HG02870 (cell line): ENCODE results near the gene S100A9.
"Not testable (repeated sequence)": the region's sequence is repeated elsewhere in the genome, so short reads cannot be mapped to it uniquely, and the experiment has no call there.

Experiments used
- ATAC-seq: cut with Tn5 transposase; IDR thresholded peaks from one replicate; pipeline ENCODE4 v1.9.1; 2021; ENCODE audit warnings: mild to moderate bottlenecking, moderate library complexity; ENCODE audit not compliant: unreplicated experiment

S100A9 gene

DNA sequence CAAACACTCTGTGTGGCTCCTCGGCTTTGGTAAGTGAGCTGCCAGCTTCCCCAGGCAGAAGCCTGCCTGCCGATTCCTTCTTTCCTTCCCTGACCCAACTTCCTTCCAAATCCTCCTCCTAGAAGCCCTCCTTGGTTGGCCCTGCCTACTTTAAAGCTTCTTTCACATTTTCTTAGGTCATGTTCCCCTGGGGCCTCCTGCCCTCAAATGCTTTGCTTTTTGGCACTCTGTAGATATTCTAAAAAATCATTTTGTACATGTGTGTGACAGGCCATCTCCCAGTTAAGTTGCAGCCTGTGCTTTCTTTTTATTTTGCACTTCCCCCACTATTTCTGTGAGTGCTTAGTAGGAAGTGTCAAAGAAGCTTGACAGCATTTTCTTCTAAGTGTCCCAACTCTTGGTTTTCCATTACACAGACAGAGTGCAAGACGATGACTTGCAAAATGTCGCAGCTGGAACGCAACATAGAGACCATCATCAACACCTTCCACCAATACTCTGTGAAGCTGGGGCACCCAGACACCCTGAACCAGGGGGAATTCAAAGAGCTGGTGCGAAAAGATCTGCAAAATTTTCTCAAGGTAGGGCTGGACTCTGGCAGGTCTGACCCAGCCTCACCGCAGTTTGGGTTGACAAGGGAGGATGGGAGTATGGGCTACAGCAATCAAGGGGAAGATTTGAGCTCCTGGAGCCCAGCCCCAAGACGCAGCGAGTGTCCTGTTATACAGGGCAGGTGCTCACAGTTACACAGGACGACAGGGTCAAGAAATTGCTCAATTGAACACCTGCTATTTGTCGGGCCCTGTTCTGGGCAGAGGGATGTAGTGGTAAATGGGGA, at the start of gene S100A9:
S100A9 (plus strand) TSS at position 2 of the 838 bp plus-strand sequence; CDS start at position 432, 430 bp downstream.
- ATAC-seq = no peak

DNA sequence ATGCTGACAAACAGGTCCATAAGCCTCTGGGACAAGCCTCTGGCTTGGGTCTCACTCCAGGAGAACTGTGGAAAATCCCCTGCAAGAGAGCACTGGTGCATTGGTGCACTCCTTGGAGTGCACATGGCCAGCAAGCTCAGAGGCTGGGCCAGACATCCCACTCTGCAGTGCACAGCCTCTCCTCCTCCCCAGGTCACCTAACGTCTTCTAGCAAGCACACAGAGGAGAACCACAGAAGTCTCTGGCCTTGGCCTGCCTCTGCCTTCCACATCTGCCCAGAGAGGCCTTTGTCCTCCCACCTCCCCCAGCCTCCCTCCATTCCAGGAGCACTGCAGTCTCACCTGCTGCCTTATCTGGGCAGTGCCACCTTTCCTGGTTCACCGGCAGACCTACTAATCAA, 49.1 kb upstream of the S100A9 start:
- ATAC-seq = no peak

DNA sequence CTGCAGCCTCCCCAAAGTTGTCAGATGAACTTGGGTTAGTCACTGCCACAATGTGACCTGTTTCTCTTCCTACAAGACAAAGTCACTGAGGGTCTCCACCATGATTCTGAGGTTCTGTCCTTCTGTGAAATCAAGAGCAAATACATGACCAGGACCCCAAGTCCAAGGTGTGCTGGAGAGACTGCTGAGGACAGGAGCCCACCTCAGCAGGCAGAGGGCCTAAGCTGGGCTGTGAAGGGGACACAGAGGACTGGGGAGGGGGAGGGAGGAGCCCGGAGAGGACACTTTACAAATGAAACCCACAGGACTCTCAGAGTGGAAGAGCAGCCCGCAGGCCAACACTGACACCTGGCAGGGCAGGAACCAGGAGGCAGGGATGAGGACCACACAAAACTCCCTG, 48.2 kb upstream of the S100A9 start:
- ATAC-seq = no peak

DNA sequence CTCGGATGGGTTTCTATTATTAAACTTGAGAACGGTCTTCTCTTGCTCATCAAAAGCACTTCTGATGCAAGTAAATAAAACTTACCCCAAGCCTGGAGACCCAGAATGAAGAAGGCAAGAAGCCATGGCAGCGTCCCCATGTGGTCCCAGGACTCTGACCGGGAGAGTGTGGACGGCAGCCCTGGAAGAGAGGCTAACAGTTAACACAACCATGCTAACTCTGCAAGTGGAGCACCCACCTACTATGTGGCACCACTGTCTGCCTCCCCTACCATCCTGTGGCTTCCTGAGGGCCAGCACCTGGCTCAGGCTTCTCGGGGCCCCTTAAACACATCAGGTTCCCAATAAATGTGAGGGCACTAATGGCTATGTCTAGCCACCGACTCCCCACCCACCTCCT, 47.1 kb upstream of the S100A9 start:
- no peak for ATAC-seq

DNA sequence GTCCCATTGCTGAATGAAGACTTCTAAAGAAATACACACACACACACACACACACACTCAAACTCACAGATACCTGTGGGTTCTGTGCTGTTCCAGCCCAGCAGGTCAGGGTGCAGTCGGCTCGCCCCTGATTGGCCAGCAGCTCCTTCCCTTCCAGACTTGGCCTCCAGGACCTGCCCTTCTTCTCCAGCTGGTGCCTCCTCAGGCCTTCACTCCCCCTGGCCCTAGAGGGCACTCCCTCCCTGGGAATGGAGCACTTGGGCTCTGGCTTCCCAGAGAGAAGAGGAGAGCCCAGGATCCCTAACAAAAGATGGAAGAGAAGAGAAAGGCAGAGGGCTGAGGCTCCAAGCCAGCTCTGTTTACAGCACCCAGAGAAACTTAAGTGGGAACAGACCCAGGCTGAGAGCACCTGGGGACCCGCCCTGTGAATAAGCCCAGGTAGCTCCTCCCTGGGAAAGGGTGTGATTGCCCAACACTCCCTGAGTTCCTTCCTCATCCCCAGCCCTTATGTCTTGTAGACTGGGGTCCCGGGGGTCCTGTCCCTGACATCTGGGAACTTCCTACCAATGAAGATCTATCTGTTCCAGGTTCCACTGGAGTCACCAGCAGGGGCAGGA, 45.0 kb upstream of the S100A9 start, which contains the start of gene PGLYRP3:
PGLYRP3 (minus strand) TSS at position 383 of the 617 bp plus-strand sequence. CDS start 2,287 bp downstream, outside the sequence.
- no peak for ATAC-seq

DNA sequence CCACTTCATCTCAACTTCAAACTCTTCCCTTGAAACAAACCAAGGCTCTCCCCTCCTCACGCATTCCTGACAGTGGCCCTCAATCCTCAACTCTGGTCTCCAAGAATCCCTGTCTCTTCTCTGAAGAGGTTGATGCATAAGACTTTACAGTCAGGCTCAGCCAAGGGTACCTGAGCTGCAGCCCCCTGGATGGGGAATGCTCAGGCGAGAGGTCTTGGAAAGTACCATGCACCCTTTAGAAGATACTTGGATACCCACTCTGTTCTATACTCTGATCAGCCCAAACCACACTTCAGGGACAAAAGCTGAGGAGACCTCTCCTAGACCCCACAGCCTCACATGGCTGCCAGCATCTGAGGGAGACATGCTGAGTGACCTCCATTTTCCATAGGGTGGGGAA, 44.4 kb upstream of the S100A9 start:
- ATAC-seq = no peak

DNA sequence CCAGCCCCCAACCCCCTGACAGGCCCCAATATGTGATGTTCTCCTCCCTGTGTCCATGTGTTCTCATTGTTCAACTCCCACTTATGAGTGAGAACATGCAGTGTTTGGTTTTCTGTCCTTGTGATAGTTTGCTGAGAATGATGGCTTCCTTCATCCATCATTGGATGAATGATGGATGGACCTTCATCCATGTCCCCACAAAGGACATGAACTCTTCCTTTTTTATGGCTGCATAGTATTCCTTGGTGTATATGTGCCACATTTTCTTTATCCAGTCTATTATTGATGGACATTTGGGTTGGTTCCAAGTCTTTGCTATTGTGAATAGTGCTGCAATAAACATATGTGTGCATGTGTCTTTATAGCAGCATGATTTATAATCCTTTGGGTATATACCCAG, 43.3 kb upstream of the S100A9 start:
- not testable (repeated sequence) for ATAC-seq

DNA sequence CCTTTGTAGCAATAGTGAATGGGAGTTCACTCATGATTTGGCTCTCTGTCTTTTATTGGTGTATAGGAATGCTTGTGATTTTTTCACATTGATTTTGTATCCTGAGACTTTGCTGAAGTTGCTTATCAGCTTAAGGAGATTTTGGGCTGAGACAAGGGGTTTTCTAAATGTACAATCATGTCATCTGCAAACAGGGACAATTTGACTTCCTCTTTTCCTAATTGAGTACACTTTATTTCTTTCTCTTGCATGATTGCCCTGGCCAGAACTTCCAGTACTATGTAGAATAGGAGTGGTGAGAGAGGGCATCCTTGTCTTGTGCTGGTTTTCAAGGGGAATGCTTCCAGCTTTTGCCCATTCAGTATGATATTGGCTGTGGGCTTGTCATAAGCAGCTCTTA, 41.6 kb upstream of the S100A9 start:
- not testable (repeated sequence) for ATAC-seq

DNA sequence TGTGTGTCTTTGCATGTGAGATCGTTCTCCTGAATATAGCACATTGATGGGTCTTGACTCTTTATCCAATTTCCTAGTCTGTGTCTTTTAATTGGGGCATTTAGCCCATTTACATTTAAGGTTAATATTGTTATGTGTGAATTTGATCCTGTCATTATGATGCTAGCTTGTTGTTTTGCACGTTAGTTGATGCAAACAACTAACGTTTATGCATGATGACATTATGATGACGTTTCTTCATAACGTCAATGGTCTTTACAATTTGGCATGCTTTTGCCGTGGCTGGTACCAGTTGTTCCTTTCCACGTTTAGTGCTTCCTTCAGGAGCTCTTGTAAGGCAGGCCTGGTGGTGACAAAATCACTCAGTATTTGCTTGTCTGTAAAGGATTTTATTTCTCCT, 39.5 kb upstream of the S100A9 start:
- ATAC-seq = not testable (repeated sequence)

DNA sequence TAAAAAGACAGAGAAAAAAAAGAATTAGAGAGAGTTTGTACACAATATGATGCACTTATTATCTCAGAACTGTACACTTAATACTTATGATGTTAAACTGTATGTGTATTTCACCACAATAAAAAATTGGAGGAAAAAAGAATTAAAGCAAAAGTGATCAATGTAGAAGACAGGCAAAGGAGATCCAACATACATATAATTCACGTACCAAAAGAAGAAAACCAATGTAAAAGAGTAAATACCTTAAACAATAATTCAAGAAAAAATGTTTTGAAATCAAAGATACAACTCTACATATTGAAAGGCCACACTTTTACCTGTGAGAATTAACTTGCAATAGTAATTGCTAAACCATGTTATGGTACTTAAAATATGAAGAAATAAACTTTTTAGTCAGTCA, 35.1 kb upstream of the S100A9 start:
- no peak for ATAC-seq

DNA sequence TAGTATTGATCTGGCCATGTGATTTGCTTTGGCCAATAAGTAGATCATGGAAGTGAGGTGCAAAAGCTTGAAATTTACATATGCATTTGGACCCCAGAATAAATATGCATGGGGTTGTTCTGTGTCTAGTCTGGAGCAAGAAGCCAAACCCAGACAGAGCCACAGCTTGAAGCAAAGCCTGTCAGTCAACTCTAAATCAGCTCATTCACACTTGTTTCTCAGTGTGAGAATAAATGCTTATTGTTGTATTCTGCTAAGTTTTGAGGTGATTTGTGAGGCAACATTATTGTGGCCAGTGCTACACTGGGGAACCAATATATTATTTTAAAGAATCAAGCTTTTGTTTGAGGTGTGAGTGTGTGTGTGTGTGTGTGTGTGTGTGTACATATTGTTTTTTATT, 32.7 kb upstream of the S100A9 start:
- ATAC-seq = no peak

DNA sequence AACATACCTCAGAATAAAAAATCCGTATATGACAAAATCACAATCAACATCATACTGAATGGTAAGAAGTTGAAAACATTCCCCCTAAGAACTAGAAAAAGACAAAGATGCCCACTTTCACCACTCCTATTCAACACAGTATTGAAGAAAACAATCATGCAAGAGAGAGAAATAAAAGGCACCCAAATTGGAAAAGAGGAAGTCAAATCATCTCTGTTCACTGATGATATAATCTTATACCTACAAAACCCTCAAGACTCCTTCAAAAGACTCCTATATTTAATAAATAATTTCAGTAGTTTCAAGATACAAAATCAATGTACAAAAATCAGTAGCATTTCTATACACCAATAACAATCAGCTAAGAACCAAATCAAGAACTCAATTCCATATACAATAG, 23.8 kb upstream of the S100A9 start:
- no peak for ATAC-seq

DNA sequence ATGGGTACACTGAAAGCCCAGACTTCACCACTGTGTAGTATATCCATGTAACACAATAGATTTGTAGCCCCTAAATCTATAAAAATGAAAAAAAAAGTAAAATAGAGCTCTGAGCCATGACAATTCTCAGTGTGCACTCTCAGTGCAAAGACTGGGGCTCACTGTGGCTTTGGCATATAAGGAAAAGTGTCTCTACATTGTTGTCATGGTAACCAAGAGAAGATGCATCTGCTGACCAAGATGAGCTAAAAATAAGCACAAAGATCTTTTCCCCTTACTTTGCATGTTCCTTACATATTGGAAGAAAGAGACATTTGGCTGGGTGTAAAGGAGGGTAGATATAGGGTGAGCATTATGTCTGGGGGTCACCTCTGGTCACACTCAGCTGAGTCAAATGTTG, 21.0 kb upstream of the S100A9 start:
- ATAC-seq = no peak

DNA sequence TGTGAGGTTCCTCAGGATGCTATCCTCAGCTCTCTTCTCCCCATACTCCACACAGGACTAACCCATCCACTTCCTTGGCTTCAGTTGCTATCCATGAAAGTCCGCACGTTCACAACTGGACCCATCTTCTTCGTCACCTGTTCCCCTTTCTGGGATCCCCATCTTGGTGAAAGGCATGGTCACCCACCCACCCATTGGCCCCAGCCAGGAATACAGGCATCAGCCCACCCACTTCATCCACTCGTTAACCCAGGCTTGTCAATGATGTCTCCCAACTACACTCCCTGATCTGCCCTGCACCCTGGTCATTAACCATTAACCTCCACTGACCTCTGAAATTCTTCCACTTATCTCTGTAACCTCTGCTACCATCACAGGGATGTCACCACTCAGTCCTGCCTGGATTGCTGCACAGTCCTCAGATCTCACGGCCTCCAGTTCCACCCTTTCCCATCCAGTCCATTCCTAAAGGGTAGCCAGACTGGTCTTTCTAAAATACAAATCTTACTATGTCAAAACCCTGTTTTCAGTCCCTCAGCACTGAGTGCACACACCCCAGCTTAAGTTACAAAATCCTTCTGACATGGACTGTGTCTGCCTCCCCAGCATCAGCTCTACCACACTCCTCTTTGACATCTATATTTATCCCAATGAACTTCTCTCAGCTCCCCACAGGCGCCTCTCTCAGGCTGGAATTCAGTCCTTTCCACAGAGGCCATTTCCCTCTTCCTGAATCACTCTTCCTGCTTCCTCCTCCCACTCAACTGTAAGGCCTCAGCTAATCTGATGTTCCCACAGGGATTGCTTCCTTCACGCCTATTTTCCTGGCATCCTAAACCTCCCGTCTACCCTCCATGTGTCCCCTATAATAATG, 19.4 kb upstream of the S100A9 start:
- ATAC-seq = no peak

DNA sequence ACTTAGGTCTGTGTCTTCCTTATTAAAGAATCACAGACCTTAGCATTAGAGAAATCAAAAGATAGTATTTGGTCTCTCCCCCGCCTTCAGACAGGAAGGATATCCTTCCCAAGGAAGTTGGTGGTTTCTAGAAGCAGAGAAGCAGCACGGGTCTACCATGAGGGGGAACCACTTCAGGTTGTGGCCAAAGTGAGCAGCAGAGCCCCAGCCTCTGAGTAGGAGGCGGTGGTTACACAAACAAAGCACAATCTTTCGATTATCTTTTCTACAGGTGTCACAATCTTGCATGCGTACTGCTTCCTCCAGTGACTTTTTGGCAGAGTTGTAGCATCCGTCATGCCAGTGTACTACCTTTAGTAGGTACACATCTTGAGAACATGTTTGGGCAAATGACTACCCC, 17.9 kb upstream of the S100A9 start:
- no peak for ATAC-seq

DNA sequence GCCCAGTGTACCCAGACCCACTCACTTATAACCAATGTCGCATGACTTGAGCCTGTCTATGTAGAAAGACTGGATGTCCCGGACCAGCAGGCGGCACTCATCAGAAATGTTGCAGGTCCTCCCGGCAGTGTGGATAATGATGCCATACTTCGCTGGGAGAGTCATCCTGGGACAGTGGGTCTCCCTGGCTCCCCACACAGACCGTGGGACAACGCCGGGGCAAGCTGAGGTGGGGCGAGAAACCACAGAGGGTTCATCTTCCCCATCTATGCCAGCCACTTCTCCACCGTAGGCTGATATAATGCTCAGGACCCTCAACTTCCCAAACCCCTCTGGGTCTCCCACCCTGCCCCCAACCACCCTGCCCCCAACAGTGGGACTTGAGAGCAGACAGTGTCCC, 17.3 kb upstream of the S100A9 start:
- no peak for ATAC-seq

DNA sequence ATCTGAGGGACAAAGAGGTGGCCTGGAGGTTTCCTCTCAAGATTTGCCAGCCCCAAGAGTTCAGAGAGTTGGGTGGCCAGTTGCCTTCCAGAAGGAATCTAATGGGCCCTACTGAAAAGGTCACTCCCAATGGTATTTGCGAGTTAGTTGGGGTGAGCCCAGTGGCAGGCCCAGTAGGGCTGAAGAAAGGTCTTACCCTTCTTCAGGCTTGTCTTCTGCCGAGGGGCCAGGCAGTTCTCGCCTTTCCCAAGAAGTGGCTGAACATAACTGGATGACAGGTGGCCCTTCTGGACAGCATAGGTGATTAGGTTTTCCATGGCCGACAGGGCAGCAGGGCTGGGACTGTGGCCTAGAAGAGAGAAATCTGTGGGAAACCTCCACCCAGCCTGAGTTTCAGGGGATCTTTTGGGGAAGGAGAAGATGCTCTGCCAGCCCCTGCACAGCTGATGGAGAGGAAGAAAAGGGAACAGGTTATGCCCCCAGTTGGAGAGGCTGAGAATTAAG, 16.2 kb upstream of the S100A9 start:
- no peak for ATAC-seq

DNA sequence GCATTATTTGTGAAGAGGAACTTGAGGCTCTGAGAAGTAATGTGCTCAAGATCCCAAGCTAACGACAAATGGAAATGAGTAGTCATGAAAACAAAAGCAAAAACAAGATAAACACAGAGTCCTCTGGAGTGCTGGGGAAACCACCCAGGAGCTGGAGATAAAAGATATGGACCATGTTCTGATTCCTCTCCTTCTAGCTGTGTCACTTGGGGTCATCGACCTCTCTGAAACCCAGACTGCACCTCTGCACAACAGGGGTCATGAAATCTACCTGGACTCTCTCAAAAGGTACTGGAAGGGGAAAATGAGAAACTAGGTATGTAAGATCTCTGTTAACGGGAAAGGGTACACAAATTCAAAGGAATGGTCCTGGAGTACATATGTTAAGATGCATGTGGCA, 15.5 kb upstream of the S100A9 start:
- ATAC-seq = no peak

DNA sequence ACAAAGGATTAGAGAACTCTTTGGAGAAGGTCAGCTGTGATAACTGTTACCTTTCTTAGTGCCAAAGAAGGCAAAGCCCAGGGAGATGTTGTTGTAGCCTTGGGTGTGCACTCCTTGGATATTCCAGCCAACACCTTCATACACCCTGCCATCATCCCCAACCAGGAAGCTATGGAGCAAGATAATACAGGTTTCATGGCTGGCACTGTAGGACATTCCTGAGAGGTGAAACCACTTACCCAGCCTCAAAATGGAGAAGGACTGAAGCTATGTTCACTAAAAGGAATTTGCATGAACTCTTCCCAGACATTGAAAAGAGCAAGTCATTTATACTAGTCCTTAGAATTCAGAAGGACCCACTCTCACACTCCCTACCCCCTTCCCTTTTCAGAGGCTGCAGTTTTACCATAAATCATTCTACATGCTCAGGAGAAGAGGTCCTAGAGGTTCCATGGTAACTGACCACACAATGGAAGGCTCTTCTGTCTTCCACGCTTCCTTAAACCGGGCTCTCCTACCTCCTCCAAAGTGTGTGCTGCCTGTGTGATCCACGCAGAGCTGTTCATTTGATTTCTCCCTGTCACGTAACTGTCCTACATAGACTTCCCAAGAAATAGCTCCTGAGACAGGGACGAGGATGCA, 14.5 kb upstream of the S100A9 start:
- no peak for ATAC-seq

DNA sequence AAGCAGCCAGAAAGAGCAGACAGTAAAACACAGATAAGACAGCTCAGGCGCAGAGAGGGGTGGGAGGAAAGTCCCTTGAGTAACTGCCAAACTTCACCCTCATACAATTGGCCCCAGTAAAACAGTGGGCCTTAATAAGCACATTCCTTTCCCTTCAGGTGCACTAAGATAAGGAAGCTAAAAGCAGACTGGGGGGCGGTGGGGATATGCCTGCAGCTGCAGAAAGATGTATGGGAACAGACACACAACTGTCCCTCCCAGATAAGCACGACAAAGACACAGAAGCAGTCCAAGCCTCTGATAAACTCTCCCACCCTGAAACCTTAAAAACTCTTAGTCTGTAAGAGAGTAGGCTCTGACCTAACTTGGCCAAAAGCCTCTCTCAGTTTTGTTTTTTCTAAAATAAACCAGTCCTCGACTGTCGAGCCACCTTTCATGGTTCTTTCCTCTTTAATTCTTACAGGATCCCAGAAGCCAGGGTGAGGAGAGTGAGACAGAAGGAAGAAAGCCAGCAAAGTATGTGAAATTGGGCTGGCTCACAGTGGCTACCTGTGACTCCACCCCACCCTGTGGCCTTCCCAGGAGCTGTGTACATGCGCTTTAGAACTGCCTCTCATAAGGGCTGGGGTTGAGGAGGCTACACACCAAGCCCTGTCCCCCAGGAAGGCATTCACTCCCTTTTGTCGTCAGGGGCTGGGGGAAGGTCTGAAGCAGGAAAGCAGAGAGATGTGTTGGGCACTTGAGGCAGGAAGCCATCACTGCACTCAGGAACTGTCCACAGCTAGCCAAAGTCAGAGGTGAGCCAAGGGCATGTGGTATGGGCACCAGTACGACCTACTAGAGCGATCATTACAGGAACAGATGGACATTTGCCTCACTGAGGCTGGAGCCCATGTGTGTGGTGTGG, 13.6 kb upstream of the S100A9 start:
- no peak for ATAC-seq
